Fibroblast of lung (primary cell): ENCODE results near the gene CST5. TPM values are rescaled to one million over a fixed set of nuclear protein-coding genes. Genes with fewer than 3 reads are reported as not detected.

ENCODE experiments used
- DNase-seq, 2 donors: peaks; one replicate each; pipeline versions ENCODE4 v3.0.0 to v3.0.0-alpha.2; 2010; ENCODE audit warnings: low read depth in 2 of 2
- H2AFZ ChIP-seq: 2 replicates; pipeline ENCODE4 v1.5.1; 2012; ENCODE audit warnings: low read length, control low read depth, inconsistent platforms
- H3K27ac ChIP-seq: 2 replicates; pipeline ENCODE4 v1.5.1; 2011; ENCODE audit warnings: low read length, control low read depth; ENCODE audit not compliant: insufficient read depth
- H3K27me3 ChIP-seq: 2 replicates; pipeline ENCODE4 v1.5.1; 2011; ENCODE audit warnings: mild to moderate bottlenecking, low read length; ENCODE audit not compliant: control insufficient read depth, insufficient read depth
- H3K36me3 ChIP-seq: 2 replicates; pipeline ENCODE4 v1.5.1; 2011; ENCODE audit warnings: low read length; ENCODE audit not compliant: control insufficient read depth, insufficient read depth
- H3K4me1 ChIP-seq: 2 replicates; pipeline ENCODE4 v1.5.1; 2011; ENCODE audit warnings: low read length; ENCODE audit not compliant: control insufficient read depth, insufficient read depth; ENCODE audit errors: extremely low read depth
- H3K4me2 ChIP-seq: 2 replicates; pipeline ENCODE4 v1.5.1; 2011; ENCODE audit warnings: low read length, control low read depth; ENCODE audit not compliant: insufficient read depth; ENCODE audit errors: extremely low read depth
- H3K4me3 ChIP-seq, 4 experiments: fragments of 200-600 bp in 1 of 4; sonication (generic) in 1 of 4; replicated peaks in 1 of 4; 2 replicates each; pipeline ENCODE4 v1.5.1; 2011 to 2016; ENCODE audit warnings: low read length in 4 of 4, low read depth in 3 of 4, mild to moderate bottlenecking in 3 of 4, control low read depth in 2 of 4, inconsistent platforms in 1 of 4, mixed read lengths in 1 of 4; ENCODE audit not compliant: insufficient read depth in 1 of 4; ENCODE audit errors: control extremely low read depth in 1 of 4
- H3K79me2 ChIP-seq: 2 replicates; pipeline ENCODE4 v1.5.1; 2012; ENCODE audit warnings: mild to moderate bottlenecking, low read length, inconsistent platforms; ENCODE audit not compliant: control insufficient read depth, insufficient read depth
- H3K9ac ChIP-seq: 2 replicates; pipeline ENCODE4 v1.5.1; 2011; ENCODE audit warnings: mild to moderate bottlenecking, low read length, control low read depth; ENCODE audit not compliant: insufficient read depth
- H3K9me3 ChIP-seq: 2 replicates; pipeline ENCODE4 v1.5.1; 2012; ENCODE audit warnings: low read depth, low read length; ENCODE audit not compliant: control insufficient read depth, insufficient read depth
- H4K20me1 ChIP-seq: 2 replicates; pipeline ENCODE4 v1.5.1; 2011; ENCODE audit warnings: low read length; ENCODE audit not compliant: control insufficient read depth, insufficient read depth; ENCODE audit errors: extremely low read depth
- EZH2 ChIP-seq: IDR thresholded peaks from 2 replicates; pipeline ENCODE4 v1.5.1; 2012; ENCODE audit warnings: low read length, control low read depth, mild to moderate bottlenecking; ENCODE audit errors: missing control alignments
- polyA plus RNA-seq, 2 donors: library from polyadenylated mRNA; depleted of rRNA in 1 of 2; stranded (reverse) in 1 of 2; unstranded in 1 of 2; fragments of >200 nt; gene quantifications; 2 replicates each; pipeline ENCODE4 v1.2.1, GENCODE V29; 2011 to 2012; ENCODE audit warnings: missing spikeins in 1 of 2
- total RNA-seq: library from RNA; depleted of rRNA; stranded (reverse); fragments of >200 nt; gene quantifications from 2 replicates; pipeline ENCODE4 v1.2.1, GENCODE V29; 2014
- TF ChIP-seq, protein P1 (sequence below), 2 donors: IDR thresholded peaks in 1 of 2; conservative IDR thresholded peaks in 1 of 2; 1 replicate in 1 of 2; 2 replicates in 1 of 2; pipeline ENCODE4 v1.5.1; 2011 to 2012; ENCODE audit warnings: low read length in 2 of 2, control low read depth in 1 of 2, inconsistent platforms in 1 of 2, low read depth in 1 of 2, mild to moderate bottlenecking in 1 of 2

CST5 gene
- total and polyA plus RNA-seq, 2 donors (not counting 1 experiment from before 2014, with no cell fraction given) = not detected

DNA sequence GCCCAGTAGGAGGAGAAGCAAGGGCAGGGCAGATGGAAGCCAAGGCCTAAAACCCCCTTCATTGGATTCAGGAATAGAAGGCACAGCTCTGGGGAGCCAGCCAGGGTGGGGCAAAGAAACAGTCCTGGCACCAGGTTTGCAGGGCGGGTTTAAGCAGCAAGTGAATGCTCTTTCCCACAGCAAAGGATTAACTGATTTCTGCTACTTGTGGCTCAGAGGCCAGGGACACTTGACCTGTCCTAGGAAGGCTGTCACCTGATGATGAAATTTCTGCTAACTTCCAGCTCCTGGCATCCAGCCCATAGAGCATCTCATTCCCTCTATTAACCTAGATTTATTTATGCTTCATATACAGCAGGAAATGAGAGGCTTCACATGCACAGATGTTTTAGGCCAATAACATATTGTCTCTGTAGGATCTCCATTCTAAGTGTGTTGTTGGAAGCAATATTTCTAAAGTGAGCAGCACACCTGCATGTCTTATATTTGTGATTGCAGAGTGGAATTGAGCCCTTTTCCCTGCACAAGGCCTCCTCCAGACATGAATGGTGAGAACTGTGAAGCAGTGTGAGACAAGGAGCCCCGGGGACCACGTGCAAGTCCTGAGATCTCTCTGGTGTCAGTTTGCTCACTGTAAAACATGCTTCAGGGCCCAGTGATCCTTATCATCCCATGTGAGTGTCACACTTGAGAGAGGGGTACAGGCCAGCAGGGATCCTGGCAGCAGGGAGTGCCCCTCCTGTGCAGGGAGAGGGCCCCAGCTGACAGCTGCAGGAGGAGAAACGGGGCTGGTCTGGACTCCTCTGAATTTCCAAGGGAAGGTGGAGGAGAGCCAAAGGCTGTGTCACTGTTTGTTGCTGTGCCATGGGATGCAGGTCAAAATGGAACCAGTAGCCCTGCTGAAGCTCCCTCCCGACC, 41.1 kb upstream of the CST5 start:
- H3K36me3 ChIP-seq = no peaks in the 10 kb centered on the region
- DNase-seq = no peak
- TF ChIP-seq EZH2 = no peak
- TF ChIP-seq, protein P1, sequence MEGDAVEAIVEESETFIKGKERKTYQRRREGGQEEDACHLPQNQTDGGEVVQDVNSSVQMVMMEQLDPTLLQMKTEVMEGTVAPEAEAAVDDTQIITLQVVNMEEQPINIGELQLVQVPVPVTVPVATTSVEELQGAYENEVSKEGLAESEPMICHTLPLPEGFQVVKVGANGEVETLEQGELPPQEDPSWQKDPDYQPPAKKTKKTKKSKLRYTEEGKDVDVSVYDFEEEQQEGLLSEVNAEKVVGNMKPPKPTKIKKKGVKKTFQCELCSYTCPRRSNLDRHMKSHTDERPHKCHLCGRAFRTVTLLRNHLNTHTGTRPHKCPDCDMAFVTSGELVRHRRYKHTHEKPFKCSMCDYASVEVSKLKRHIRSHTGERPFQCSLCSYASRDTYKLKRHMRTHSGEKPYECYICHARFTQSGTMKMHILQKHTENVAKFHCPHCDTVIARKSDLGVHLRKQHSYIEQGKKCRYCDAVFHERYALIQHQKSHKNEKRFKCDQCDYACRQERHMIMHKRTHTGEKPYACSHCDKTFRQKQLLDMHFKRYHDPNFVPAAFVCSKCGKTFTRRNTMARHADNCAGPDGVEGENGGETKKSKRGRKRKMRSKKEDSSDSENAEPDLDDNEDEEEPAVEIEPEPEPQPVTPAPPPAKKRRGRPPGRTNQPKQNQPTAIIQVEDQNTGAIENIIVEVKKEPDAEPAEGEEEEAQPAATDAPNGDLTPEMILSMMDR (conservative IDR thresholded peaks at IDR 0.05 in 1 of 2, IDR thresholded peaks at IDR 0.05 in 1 of 2; ENCODE audit: low read depth in 1 of 2, low read length in 2 of 2) = no peak
- no peaks in the 10 kb centered on the region for H3K27me3 ChIP-seq
- H3K9me3 ChIP-seq = no peaks in the 10 kb centered on the region
- H3K4me3 ChIP-seq = no peak overlapping the region
- H3K4me2 ChIP-seq = no peak overlapping the region
- no peaks in the 10 kb centered on the region for H3K79me2 ChIP-seq
- no peaks in the 10 kb centered on the region for H4K20me1 ChIP-seq
- no peak overlapping the region for H2AFZ ChIP-seq
- no peak overlapping the region for H3K9ac ChIP-seq
- H3K27ac ChIP-seq = no peak overlapping the region
- no peaks in the 10 kb centered on the region for H3K4me1 ChIP-seq

DNA sequence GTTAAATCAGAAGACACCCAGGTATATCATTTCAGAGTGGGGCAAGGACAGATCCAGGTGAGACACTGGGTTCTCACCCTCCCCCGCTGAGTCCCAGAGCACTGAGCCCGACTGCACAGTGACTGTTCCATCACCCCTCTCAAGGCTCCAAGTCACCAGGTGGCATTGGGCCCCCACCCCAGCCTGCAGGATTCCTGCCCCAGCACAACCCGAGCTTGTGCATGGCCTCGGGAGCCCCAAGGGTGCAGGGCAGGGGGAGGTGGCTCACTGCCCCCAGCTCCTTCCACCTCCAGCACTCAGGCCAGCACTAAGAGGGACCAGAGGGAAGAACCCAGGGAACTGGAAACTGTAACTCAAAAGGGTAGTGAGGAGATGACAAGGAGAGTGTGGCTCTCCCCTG, 39.3 kb upstream of the CST5 start:
- no peaks in the 10 kb centered on the region for H3K36me3 ChIP-seq
- no peak overlapping the region for H3K27ac ChIP-seq
- no peaks in the 10 kb centered on the region for H3K27me3 ChIP-seq
- H3K4me2 ChIP-seq = no peak overlapping the region
- no peak for DNase-seq
- H3K4me3 ChIP-seq = no peak overlapping the region
- no peak overlapping the region for H2AFZ ChIP-seq
- H3K9ac ChIP-seq = no peak overlapping the region
- H3K9me3 ChIP-seq = no peaks in the 10 kb centered on the region
- H3K79me2 ChIP-seq = no peaks in the 10 kb centered on the region
- no peaks in the 10 kb centered on the region for H3K4me1 ChIP-seq
- TF ChIP-seq, protein P1 (conservative IDR thresholded peaks at IDR 0.05 in 1 of 2, IDR thresholded peaks at IDR 0.05 in 1 of 2; ENCODE audit: low read depth in 1 of 2, low read length in 2 of 2) = no peak
- no peaks in the 10 kb centered on the region for H4K20me1 ChIP-seq

DNA sequence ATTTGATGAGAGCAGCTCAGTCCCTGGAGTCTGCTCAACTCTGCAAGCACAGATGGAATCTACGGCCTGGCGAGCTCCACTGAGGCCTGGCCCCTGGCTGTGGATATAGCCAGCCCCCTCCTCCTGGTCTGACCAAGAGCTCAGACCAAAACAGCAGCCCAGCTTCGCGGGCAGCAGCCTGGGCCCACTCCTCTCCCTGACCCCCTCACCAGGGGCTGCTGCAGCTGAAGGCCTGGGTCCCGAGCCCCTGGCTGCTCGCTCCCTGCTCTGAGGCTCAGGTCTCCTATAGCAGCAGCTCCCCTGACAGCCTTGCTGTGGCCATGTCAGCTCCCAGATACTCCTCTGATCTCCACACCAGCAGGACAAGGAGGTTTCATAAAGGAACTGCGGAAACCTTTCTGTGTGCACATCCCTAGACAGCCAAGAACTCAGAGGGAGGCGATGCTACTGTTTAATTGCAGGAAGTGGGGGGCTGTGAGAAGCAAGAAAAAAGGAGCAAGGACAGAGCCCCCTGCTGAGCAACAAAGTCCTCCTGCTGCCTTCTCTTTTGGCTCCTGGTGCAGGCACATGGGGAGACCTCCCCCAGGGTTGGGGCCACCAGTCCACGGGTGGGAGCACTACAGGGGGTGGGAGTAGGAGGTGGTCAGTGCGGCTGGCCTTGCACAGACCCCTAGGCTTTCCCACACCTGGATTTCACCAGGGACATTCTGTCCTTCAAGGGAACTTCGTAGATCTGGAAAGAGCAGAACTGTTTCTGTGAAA, 38.7 kb upstream of the CST5 start:
- no peaks in the 10 kb centered on the region for H3K27me3 ChIP-seq
- H3K4me1 ChIP-seq = no peaks in the 10 kb centered on the region
- no peak for DNase-seq
- no peak overlapping the region for H3K27ac ChIP-seq
- no peaks in the 10 kb centered on the region for H4K20me1 ChIP-seq
- no peaks in the 10 kb centered on the region for H3K9me3 ChIP-seq
- H3K9ac ChIP-seq = no peak overlapping the region
- H3K4me2 ChIP-seq = no peak overlapping the region
- H3K36me3 ChIP-seq = no peaks in the 10 kb centered on the region
- no peak overlapping the region for H3K4me3 ChIP-seq
- H2AFZ ChIP-seq = no peak overlapping the region
- TF ChIP-seq, protein P1 (conservative IDR thresholded peaks at IDR 0.05 in 1 of 2, IDR thresholded peaks at IDR 0.05 in 1 of 2; ENCODE audit: low read depth in 1 of 2, low read length in 2 of 2) = no peak
- TF ChIP-seq EZH2 = no peak
- no peaks in the 10 kb centered on the region for H3K79me2 ChIP-seq
